ENCODE results near the gene FAM107B. TPM values are rescaled to one million over a fixed set of nuclear protein-coding genes. Genes with fewer than 3 reads are reported as not detected.

FAM107B gene
- polyA plus RNA-seq, 2 donors = 9.0 to 24.2 TPM

DNA sequence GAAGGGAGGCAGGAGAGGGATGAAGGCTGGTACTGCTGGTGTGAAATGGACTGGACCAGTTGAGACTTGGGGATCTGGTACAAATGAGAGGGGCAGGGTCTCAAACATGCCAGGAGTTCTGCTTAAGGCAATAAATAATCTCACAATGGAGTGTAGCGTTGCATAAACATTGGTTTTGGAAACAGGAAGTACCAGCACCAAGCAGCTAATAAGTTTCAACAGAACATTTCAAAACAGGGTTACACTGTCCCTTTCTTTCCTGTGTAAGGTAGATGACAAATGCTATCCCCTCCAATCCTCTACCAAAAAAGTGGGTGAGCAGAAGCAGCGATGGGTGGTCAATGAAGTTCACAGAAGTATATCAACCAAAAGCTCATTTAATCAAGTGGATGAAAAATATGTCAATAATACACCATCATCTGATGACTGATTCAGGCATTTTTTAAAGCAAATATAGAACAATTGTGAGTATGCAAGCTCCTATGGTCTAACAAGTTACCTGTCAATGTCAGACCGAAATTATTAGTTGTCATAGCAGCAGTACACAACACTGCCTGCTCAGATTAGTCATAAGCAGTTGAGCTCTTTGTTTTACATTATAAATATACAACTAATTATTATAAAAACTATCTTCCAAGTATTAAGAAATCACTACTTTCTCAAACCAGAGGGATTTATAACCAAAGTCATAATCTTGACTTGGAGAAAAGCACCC lies 220.0 kb downstream of the FAM107B start:
- H3K4me3 ChIP-seq (ENCODE audit: low read depth in 1 of 2, low read length in 2 of 2) = no peak overlapping the region
- 50 to 56% methylated on average over 3 of the region's 3 CpGs for WGBS, 2 donors

GRCh38 chr10:14554091-14554490 lies 220.6 kb downstream of the FAM107B start:
- Histone ChIP-seq H3K27me3 (ENCODE audit: control insufficient read depth in 1 of 2, insufficient read depth in 2 of 2, low read length in 2 of 2) (no peaks in the 10 kb centered on the region), H3K9me3 (ENCODE audit: control insufficient read depth in 2 of 2, insufficient read depth in 1 of 2, low read depth in 1 of 2, low read length in 1 of 2) (no peaks in the 10 kb centered on the region), H3K4me1 (ENCODE audit: control insufficient read depth in 2 of 2, insufficient read depth in 2 of 2, low read length in 1 of 2) (peaks cover 0 to 11% of the 10 kb centered on the region in 2 donors), H3K27ac (ENCODE audit: low read depth in 2 of 2, low read length in 1 of 2) (peak overlapping the region; percentile 66 to 88), H3K4me3 (ENCODE audit: low read depth in 1 of 2, low read length in 2 of 2) (no peak overlapping the region), H3K36me3 (ENCODE audit: control insufficient read depth in 2 of 2, insufficient read depth in 2 of 2, low read length in 1 of 2) (no peaks in the 10 kb centered on the region)
- WGBS, 2 donors = 61 to 75% methylated on average over 3 of the region's 3 CpGs

More for the DNA sequence above, 220.0 kb downstream of the FAM107B start:
- no peaks in the 10 kb centered on the region for H3K36me3 ChIP-seq (ENCODE audit: control insufficient read depth in 2 of 2, insufficient read depth in 2 of 2, low read length in 1 of 2)
- H3K4me1 ChIP-seq (ENCODE audit: control insufficient read depth in 2 of 2, insufficient read depth in 2 of 2, low read length in 1 of 2) = peaks cover 0 to 11% of the 10 kb centered on the region in 2 donors
- H3K27ac ChIP-seq (ENCODE audit: low read depth in 2 of 2, low read length in 1 of 2) = peak overlapping the region; percentile 66 to 88
- no peaks in the 10 kb centered on the region for H3K27me3 ChIP-seq (ENCODE audit: control insufficient read depth in 1 of 2, insufficient read depth in 2 of 2, low read length in 2 of 2)
- no peaks in the 10 kb centered on the region for H3K9me3 ChIP-seq (ENCODE audit: control insufficient read depth in 2 of 2, insufficient read depth in 1 of 2, low read depth in 1 of 2, low read length in 1 of 2)

- Histone ChIP-seq H3K27ac (ENCODE audit: low read depth in 2 of 2, low read length in 1 of 2) (no peak overlapping the region), H3K36me3 (ENCODE audit: control insufficient read depth in 2 of 2, insufficient read depth in 2 of 2, low read length in 1 of 2) (no peaks in the 10 kb centered on the region)
- WGBS, 2 donors = 60 to 80% methylated on average over 1 of the region's 1 CpG
These were observed 221.2 kb downstream of the FAM107B start for GRCh38 chr10:14553448-14553847.

GRCh38 chr10:14552015-14552414 lies 222.7 kb downstream of the FAM107B start:
- WGBS, 2 donors = 78 to 86% methylated on average over 4 of the region's 4 CpGs
- Histone ChIP-seq H3K27me3 (ENCODE audit: control insufficient read depth in 1 of 2, insufficient read depth in 2 of 2, low read length in 2 of 2) (no peaks in the 10 kb centered on the region), H3K27ac (ENCODE audit: low read depth in 2 of 2, low read length in 1 of 2) (no peak overlapping the region), H3K36me3 (ENCODE audit: control insufficient read depth in 2 of 2, insufficient read depth in 2 of 2, low read length in 1 of 2) (no peaks in the 10 kb centered on the region), H3K9me3 (ENCODE audit: control insufficient read depth in 2 of 2, insufficient read depth in 1 of 2, low read depth in 1 of 2, low read length in 1 of 2) (no peaks in the 10 kb centered on the region), H3K4me3 (ENCODE audit: low read depth in 1 of 2, low read length in 2 of 2) (no peak overlapping the region), H3K4me1 (ENCODE audit: control insufficient read depth in 2 of 2, insufficient read depth in 2 of 2, low read length in 1 of 2) (peaks cover 0 to 8% of the 10 kb centered on the region in 2 donors)

More at GRCh38 chr10:14553448-14553847, 221.2 kb downstream of the FAM107B start:
- no peaks in the 10 kb centered on the region for H3K27me3 ChIP-seq (ENCODE audit: control insufficient read depth in 1 of 2, insufficient read depth in 2 of 2, low read length in 2 of 2)
- no peak overlapping the region for H3K4me3 ChIP-seq (ENCODE audit: low read depth in 1 of 2, low read length in 2 of 2)
- H3K4me1 ChIP-seq (ENCODE audit: control insufficient read depth in 2 of 2, insufficient read depth in 2 of 2, low read length in 1 of 2) = peaks cover 0 to 11% of the 10 kb centered on the region in 2 donors
- H3K9me3 ChIP-seq (ENCODE audit: control insufficient read depth in 2 of 2, insufficient read depth in 1 of 2, low read depth in 1 of 2, low read length in 1 of 2) = no peaks in the 10 kb centered on the region

DNA sequence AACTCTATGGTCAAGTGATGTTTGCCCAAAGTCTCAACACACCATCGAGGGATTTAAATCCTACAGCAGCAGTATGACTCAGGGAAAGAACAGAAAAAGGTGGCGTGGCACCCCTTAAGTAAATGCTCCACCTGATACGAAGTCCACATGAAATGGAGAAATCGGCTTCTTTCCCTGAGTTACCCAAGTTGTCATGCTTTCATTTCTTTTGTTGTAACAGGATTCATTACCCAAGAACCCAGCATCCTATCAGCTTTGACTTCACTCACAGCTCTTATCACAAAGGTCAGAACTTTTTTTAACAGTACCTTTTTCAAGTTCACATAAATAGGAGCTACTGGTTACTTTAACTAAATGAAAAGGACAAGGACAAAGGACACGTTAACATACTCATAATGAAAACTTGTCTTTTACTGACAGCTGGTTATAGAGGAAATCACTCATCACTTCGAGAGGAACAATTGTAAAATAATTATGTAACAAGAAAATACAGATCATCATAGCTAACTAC lies 224.2 kb downstream of the FAM107B start:
- 55 to 78% methylated on average over 6 of the region's 6 CpGs for WGBS, 2 donors
- H3K36me3 ChIP-seq (ENCODE audit: control insufficient read depth in 2 of 2, insufficient read depth in 2 of 2, low read length in 1 of 2) = no peaks in the 10 kb centered on the region
- H3K4me3 ChIP-seq (ENCODE audit: low read depth in 1 of 2, low read length in 2 of 2) = no peak overlapping the region
- H3K27me3 ChIP-seq (ENCODE audit: control insufficient read depth in 1 of 2, insufficient read depth in 2 of 2, low read length in 2 of 2) = no peaks in the 10 kb centered on the region
- H3K9me3 ChIP-seq (ENCODE audit: control insufficient read depth in 2 of 2, insufficient read depth in 1 of 2, low read depth in 1 of 2, low read length in 1 of 2) = no peaks in the 10 kb centered on the region
- peaks cover 0 to 4% of the 10 kb centered on the region in 2 donors for H3K4me1 ChIP-seq (ENCODE audit: control insufficient read depth in 2 of 2, insufficient read depth in 2 of 2, low read length in 1 of 2)
- H3K27ac ChIP-seq (ENCODE audit: low read depth in 2 of 2, low read length in 1 of 2) = no peak overlapping the region

- no peaks in the 10 kb centered on the region for H3K36me3 ChIP-seq (ENCODE audit: control insufficient read depth in 2 of 2, insufficient read depth in 2 of 2, low read length in 1 of 2)
- no peak overlapping the region for H3K27ac ChIP-seq (ENCODE audit: low read depth in 2 of 2, low read length in 1 of 2)
- no peak overlapping the region for H3K4me3 ChIP-seq (ENCODE audit: low read depth in 1 of 2, low read length in 2 of 2)
- H3K9me3 ChIP-seq (ENCODE audit: control insufficient read depth in 2 of 2, insufficient read depth in 1 of 2, low read depth in 1 of 2, low read length in 1 of 2) = no peaks in the 10 kb centered on the region
- H3K4me1 ChIP-seq (ENCODE audit: control insufficient read depth in 2 of 2, insufficient read depth in 2 of 2, low read length in 1 of 2) = peaks cover 0 to 4% of the 10 kb centered on the region in 2 donors
- no peaks in the 10 kb centered on the region for H3K27me3 ChIP-seq (ENCODE audit: control insufficient read depth in 1 of 2, insufficient read depth in 2 of 2, low read length in 2 of 2)
- WGBS, 2 donors = 66 to 79% methylated on average over 6 of the region's 6 CpGs
These were observed 225.2 kb downstream of the FAM107B start for GRCh38 chr10:14549496-14549895.

DNA sequence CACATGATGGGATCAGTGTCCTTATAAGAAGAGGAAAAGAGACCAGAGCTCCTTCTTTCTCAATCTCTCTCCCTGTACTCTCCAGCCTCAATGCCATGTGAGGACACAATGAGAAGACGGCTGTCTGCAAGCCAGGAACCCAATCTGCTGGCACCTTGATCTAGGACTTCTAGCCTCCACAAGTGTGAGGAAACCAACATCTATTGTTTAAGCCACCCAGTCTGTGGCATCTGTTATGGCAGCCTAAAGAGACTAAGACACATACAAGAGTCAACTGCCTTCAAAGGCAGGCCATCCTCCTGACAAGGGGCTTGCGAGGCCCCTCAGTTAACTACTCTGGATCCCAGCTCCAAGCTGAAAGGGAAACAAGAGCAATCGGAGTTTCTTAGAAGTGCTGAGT lies 225.7 kb downstream of the FAM107B start:
- no peaks in the 10 kb centered on the region for H3K36me3 ChIP-seq (ENCODE audit: control insufficient read depth in 2 of 2, insufficient read depth in 2 of 2, low read length in 1 of 2)
- H3K27me3 ChIP-seq (ENCODE audit: control insufficient read depth in 1 of 2, insufficient read depth in 2 of 2, low read length in 2 of 2) = no peaks in the 10 kb centered on the region
- no peak overlapping the region for H3K27ac ChIP-seq (ENCODE audit: low read depth in 2 of 2, low read length in 1 of 2)
- H3K9me3 ChIP-seq (ENCODE audit: control insufficient read depth in 2 of 2, insufficient read depth in 1 of 2, low read depth in 1 of 2, low read length in 1 of 2) = no peaks in the 10 kb centered on the region
- H3K4me1 ChIP-seq (ENCODE audit: control insufficient read depth in 2 of 2, insufficient read depth in 2 of 2, low read length in 1 of 2) = no peaks in the 10 kb centered on the region
- 88 to 94% methylated on average over 3 of the region's 3 CpGs for WGBS, 2 donors
- H3K4me3 ChIP-seq (ENCODE audit: low read depth in 1 of 2, low read length in 2 of 2) = no peak overlapping the region

DNA sequence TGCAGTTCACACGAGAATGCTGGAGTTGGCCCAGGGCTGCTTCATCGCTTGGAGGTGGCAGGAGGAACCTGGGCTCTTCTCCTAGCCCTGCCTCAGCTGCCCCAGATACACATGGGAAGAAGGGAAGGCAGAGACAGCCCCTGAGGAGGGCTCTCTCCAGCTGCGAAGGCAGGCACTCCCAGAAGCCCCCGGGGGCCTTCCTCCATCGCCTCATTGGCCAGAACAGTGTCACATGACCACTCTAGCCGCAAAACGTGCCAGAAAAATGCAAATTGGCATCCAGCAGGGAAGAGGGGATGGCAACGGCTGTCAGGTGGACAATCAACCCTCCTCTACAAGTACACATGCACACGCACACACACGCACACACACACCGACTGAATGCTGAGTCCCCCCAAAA lies 226.2 kb downstream of the FAM107B start:
- no peaks in the 10 kb centered on the region for H3K27me3 ChIP-seq (ENCODE audit: control insufficient read depth in 1 of 2, insufficient read depth in 2 of 2, low read length in 2 of 2)
- H3K36me3 ChIP-seq (ENCODE audit: control insufficient read depth in 2 of 2, insufficient read depth in 2 of 2, low read length in 1 of 2) = no peaks in the 10 kb centered on the region
- H3K27ac ChIP-seq (ENCODE audit: low read depth in 2 of 2, low read length in 1 of 2) = no peak overlapping the region
- WGBS, 2 donors = 88 to 91% methylated on average over 11 of the region's 11 CpGs
- H3K4me3 ChIP-seq (ENCODE audit: low read depth in 1 of 2, low read length in 2 of 2) = no peak overlapping the region
- H3K9me3 ChIP-seq (ENCODE audit: control insufficient read depth in 2 of 2, insufficient read depth in 1 of 2, low read depth in 1 of 2, low read length in 1 of 2) = no peaks in the 10 kb centered on the region
- H3K4me1 ChIP-seq (ENCODE audit: control insufficient read depth in 2 of 2, insufficient read depth in 2 of 2, low read length in 1 of 2) = no peaks in the 10 kb centered on the region

GRCh38 chr10:14547816-14548215 lies 226.9 kb downstream of the FAM107B start:
- no peaks in the 10 kb centered on the region for H3K9me3 ChIP-seq (ENCODE audit: control insufficient read depth in 2 of 2, insufficient read depth in 1 of 2, low read depth in 1 of 2, low read length in 1 of 2)
- H3K27me3 ChIP-seq (ENCODE audit: control insufficient read depth in 1 of 2, insufficient read depth in 2 of 2, low read length in 2 of 2) = no peaks in the 10 kb centered on the region
- no peaks in the 10 kb centered on the region for H3K4me1 ChIP-seq (ENCODE audit: control insufficient read depth in 2 of 2, insufficient read depth in 2 of 2, low read length in 1 of 2)
- WGBS, 2 donors = 96 to 97% methylated on average over 9 of the region's 9 CpGs
- H3K36me3 ChIP-seq (ENCODE audit: control insufficient read depth in 2 of 2, insufficient read depth in 2 of 2, low read length in 1 of 2) = no peaks in the 10 kb centered on the region
- no peak overlapping the region for H3K4me3 ChIP-seq (ENCODE audit: low read depth in 1 of 2, low read length in 2 of 2)
- no peak overlapping the region for H3K27ac ChIP-seq (ENCODE audit: low read depth in 2 of 2, low read length in 1 of 2)

DNA sequence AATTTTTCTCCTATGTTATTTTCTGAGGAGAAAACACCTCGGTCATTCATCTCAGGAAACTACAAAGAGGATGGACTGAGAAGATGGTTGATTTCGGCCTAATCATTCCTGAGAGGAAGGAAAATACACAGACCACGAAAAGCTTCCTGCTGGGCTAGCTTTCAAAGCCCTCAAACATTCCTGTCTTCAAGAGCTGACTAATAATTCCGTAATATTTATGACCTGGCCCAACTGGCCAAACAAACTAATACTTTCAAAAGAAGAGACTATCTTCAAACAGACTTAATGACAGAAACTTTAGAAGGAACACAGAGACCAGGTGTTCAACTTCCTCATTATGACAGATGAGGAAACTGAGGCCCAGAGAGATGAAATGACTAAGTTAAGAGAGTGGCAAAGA lies 228.9 kb downstream of the FAM107B start:
- Histone ChIP-seq H3K4me1 (ENCODE audit: control insufficient read depth in 2 of 2, insufficient read depth in 2 of 2, low read length in 1 of 2) (no peaks in the 10 kb centered on the region), H3K4me3 (ENCODE audit: low read depth in 1 of 2, low read length in 2 of 2) (no peak overlapping the region), H3K36me3 (ENCODE audit: control insufficient read depth in 2 of 2, insufficient read depth in 2 of 2, low read length in 1 of 2) (no peaks in the 10 kb centered on the region), H3K9me3 (ENCODE audit: control insufficient read depth in 2 of 2, insufficient read depth in 1 of 2, low read depth in 1 of 2, low read length in 1 of 2) (no peaks in the 10 kb centered on the region), H3K27me3 (ENCODE audit: control insufficient read depth in 1 of 2, insufficient read depth in 2 of 2, low read length in 2 of 2) (no peaks in the 10 kb centered on the region), H3K27ac (ENCODE audit: low read depth in 2 of 2, low read length in 1 of 2) (peak overlapping the region in 1 of 2 donors; percentile 35)
- WGBS, 2 donors = 57% methylated on average over 4 of the region's 4 CpGs
